Esophagus squamous epithelium (tissue), 5 donors: ENCODE measurements around the gene PRKCE. TPM values are rescaled to one million over a fixed set of nuclear protein-coding genes. Genes with fewer than 3 reads are reported as not detected.
A peak's percentile ranks its signal among the peaks of the same experiment; 100 is the strongest.

Experiments used
- DNase-seq: peaks from one replicate; lab custom pipeline; 2025; lab: John Stamatoyannopoulos, UW
- H3K27ac ChIP-seq, 4 donors: fragments of 200-600 bp; sonication (generic); one replicate each; pipeline ENCODE4 v1.5.1; 2016 to 2019; ENCODE audit warnings: mild to moderate bottlenecking in 1 of 4
- H3K27me3 ChIP-seq, 4 donors: fragments of 200-600 bp; sonication (generic); 1 replicate in 3 of 4; 2 replicates in 1 of 4; pipeline versions ENCODE4 v1.5.1 to v1.6.0; 2017 to 2021; ENCODE audit warnings: antibody characterized with exemption in 1 of 4
- H3K36me3 ChIP-seq, 3 donors: fragments of 200-600 bp; sonication (generic); one replicate each; pipeline ENCODE4 v1.5.1; 2016 to 2019
- H3K4me1 ChIP-seq, 3 donors: fragments of 200-600 bp; sonication (generic); one replicate each; pipeline ENCODE4 v1.5.1; 2017 to 2019
- H3K4me3 ChIP-seq, 4 donors: fragments of 200-600 bp; sonication (generic); 1 replicate in 3 of 4; 2 replicates in 1 of 4; pipeline ENCODE4 v1.5.1; 2016 to 2019; ENCODE audit warnings: mild to moderate bottlenecking in 2 of 4, moderate library complexity in 1 of 4
- H3K9me3 ChIP-seq, 3 donors: fragments of 200-600 bp; sonication (generic); one replicate each; pipeline ENCODE4 v1.5.1; 2016 to 2019
- POLR2A ChIP-seq, 4 donors: fragments of 450-650 bp; IDR thresholded peaks; one replicate each; pipeline ENCODE4 v1.6.1; 2017; ENCODE audit warnings: antibody characterized with exemption in 4 of 4, mild to moderate bottlenecking in 4 of 4, moderate library complexity in 3 of 4
- WGBS, 2 donors: methylation state at CpG; one replicate each; pipeline ENCODE4 v1.1.5; 2018; 5-methylcytosine and 5-hydroxymethylcytosine counted together
- intact Hi-C: fragments of 100-400 bp; cut with DNase I; formaldehyde crosslinking; loops from one replicate; pipeline ENCODE4 v1.15.0; 2022
- total RNA-seq, 4 donors: library from RNA; depleted of rRNA; stranded (reverse); fragments of >200 nt; gene quantifications; one replicate each; pipeline ENCODE4 v1.1.0, GENCODE V29; 2016
- TF ChIP-seq, protein P1 (sequence below), 6 experiments: fragments of 450-650 bp in 4 of 6; fragments of 200-600 bp in 2 of 6; sonication (generic) in 2 of 6; IDR thresholded peaks; one replicate each; pipeline ENCODE4 v1.5.1; 2016 to 2019; ENCODE audit warnings: antibody characterized with exemption in 6 of 6, mild to moderate bottlenecking in 4 of 6, moderate library complexity in 4 of 6
- donor health status: DM: yes; HTN: yes; CAD: no.

The PRKCE gene
- total RNA-seq, 4 donors from 2014 or later: 6.5 to 13.7 (median 9.9) TPM

DNA sequence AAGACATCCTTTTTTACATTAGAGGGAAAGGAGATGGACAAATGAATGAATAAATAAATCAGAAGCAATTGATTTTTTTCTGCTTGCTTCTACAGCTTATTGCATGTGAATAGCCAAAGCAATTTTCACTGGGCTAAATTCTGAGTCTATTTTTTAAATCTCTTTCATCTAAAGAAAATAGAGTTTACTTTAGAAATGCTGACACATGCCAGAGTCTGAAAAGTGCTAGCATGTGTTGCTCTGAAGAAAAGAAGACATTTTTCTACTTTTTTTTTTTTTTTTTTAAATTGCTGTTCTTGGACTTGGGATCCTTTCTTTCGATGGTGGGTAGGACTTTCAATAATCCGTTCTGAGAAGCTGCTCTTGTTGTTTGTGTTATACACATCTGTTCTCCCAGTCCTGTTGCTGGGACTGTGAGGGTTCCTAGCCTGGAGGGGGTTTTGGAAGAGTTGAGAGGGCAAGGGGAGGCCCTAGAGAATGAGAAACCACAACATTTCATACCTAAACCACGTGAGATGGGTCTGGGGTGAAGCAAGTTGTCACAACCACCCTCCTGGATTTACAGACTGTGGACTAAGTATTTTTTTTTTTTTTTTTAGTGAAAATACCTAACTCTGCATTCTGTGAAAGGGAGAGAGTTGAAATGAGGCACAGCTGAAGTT is 193.5 kb downstream of the PRKCE start:
- H3K27me3 ChIP-seq: no peaks in the 10 kb centered on the region
- 49 to 65% methylated on average over 3 of the region's 3 CpGs for WGBS, 2 donors
- H3K36me3 ChIP-seq: peaks cover 0 to 19% (median 0%) of the 10 kb centered on the region in 3 donors
- no peak for DNase-seq
- H3K27ac ChIP-seq: no peak overlapping the region
- TF ChIP-seq POLR2A (IDR thresholded peaks at IDR 0.05): no peak
- TF ChIP-seq, protein P1, sequence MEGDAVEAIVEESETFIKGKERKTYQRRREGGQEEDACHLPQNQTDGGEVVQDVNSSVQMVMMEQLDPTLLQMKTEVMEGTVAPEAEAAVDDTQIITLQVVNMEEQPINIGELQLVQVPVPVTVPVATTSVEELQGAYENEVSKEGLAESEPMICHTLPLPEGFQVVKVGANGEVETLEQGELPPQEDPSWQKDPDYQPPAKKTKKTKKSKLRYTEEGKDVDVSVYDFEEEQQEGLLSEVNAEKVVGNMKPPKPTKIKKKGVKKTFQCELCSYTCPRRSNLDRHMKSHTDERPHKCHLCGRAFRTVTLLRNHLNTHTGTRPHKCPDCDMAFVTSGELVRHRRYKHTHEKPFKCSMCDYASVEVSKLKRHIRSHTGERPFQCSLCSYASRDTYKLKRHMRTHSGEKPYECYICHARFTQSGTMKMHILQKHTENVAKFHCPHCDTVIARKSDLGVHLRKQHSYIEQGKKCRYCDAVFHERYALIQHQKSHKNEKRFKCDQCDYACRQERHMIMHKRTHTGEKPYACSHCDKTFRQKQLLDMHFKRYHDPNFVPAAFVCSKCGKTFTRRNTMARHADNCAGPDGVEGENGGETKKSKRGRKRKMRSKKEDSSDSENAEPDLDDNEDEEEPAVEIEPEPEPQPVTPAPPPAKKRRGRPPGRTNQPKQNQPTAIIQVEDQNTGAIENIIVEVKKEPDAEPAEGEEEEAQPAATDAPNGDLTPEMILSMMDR (IDR thresholded peaks at IDR 0.05): no peak
- H3K9me3 ChIP-seq: no peaks in the 10 kb centered on the region
- no peak overlapping the region for H3K4me3 ChIP-seq
- H3K4me1 ChIP-seq: peaks cover 5 to 49% (median 13%) of the 10 kb centered on the region in 3 donors
- intact Hi-C loops: no loop called here

DNA sequence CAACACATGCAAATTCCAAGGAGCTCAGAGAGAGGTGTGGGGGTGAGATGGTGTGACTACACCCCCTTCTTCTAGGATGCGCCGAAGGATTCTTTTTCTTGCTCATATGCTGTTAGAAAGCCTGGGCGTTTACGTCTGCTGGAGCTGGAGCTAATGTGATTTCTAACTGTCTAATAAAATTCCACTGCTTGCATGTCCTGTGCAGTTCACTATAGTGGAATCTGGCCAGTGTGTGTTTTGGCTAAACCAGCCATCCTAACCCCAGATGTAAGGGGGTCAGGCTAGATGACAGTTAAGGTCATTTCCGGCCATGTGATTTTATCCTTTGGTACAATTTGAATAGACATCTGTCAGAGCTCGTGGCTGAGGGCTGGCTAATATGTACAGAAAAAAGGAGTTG is 194.1 kb downstream of the PRKCE start:
- peaks cover 0 to 19% (median 0%) of the 10 kb centered on the region in 3 donors for H3K36me3 ChIP-seq
- no peak for DNase-seq
- TF ChIP-seq, protein P1 (IDR thresholded peaks at IDR 0.05): no peak
- TF ChIP-seq POLR2A (IDR thresholded peaks at IDR 0.05): no peak
- no peaks in the 10 kb centered on the region for H3K9me3 ChIP-seq
- H3K4me1 ChIP-seq: peaks cover 9 to 49% (median 14%) of the 10 kb centered on the region in 3 donors
- intact Hi-C loops: no loop called here
- H3K27ac ChIP-seq: no peak overlapping the region
- WGBS, 2 donors: 78 to 93% methylated on average over 6 of the region's 6 CpGs
- H3K4me3 ChIP-seq: no peak overlapping the region
- no peaks in the 10 kb centered on the region for H3K27me3 ChIP-seq

DNA sequence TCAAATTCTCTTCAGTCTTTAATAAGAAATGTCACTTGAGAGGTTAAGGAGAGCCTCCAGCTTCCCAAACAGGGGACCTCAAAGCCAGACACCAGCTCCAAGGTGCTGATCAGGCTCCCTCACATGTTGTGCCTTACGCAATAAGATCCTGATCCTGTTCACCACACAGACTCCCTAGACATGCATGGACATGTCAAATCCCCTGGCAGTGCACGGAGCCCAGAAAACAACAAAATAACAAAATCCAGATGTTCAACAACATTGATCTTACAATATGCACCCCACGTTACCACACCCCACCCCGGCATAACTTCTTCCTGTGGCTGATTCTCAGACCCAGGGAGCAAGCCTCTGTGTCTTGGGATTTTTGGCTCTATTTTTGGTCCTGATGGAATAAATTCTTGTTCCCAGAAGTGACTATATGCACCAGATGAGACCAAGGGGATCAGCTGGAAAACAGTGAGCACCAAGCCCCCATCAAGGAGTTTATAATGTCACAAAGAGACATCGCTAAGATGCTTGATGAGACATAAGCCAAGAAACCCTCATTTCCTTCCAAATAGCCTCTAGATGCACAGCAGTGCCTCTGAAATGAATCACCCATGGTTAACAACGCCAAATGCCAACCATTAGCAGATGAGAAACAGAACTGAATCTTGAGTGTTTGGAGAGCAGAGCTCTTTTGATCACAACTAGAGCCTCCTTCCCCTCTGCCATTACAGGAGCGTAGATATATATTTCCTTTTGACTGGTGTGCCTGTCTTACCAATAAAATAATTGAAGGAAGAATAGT is 198.2 kb downstream of the PRKCE start:
- peaks cover 13 to 48% (median 18%) of the 10 kb centered on the region in 3 donors for H3K4me1 ChIP-seq
- no peaks in the 10 kb centered on the region for H3K9me3 ChIP-seq
- H3K27ac ChIP-seq: peak overlapping the region in 1 of 4 donors; percentile 42
- WGBS, 2 donors: 38 to 48% methylated on average over 7 of the region's 7 CpGs
- TF ChIP-seq, protein P1 (IDR thresholded peaks at IDR 0.05): no peak
- TF ChIP-seq POLR2A (IDR thresholded peaks at IDR 0.05): no peak
- intact Hi-C loops: no loop called here
- peaks cover 0 to 19% (median 0%) of the 10 kb centered on the region in 3 donors for H3K36me3 ChIP-seq
- no peak for DNase-seq
- H3K27me3 ChIP-seq: no peaks in the 10 kb centered on the region
- no peak overlapping the region for H3K4me3 ChIP-seq

DNA sequence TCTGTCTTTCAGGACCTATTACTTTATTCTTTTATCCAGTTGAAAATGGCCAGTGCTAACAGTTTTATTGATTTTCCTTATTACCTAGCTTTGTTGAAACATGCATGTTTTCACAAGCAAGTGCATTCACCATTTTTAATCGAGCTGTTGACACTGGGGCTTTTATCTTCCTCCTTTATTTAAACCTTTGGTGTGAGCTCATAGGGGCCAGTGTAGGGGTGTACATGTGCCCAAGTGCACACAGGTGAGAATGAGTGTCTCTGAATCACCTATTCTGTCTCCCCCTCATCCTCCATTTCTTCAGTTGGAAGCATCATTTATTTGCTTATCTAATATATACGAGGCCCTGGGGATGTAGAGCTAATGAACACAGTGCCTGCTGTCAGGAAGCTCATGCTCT is 199.1 kb downstream of the PRKCE start:
- intact Hi-C loops: no loop called here
- Histone ChIP-seq H3K9me3 (no peaks in the 10 kb centered on the region), H3K36me3 (peaks cover 0 to 15% (median 0%) of the 10 kb centered on the region in 3 donors), H3K4me3 (no peak overlapping the region), H3K4me1 (peaks cover 13 to 43% (median 18%) of the 10 kb centered on the region in 3 donors), H3K27me3 (no peaks in the 10 kb centered on the region), H3K27ac (no peak overlapping the region)
- 51 to 61% methylated on average over 2 of the region's 2 CpGs for WGBS, 2 donors
- no peak for DNase-seq
- TF ChIP-seq POLR2A (IDR thresholded peaks at IDR 0.05): no peak
- TF ChIP-seq, protein P1 (IDR thresholded peaks at IDR 0.05): no peak

DNA sequence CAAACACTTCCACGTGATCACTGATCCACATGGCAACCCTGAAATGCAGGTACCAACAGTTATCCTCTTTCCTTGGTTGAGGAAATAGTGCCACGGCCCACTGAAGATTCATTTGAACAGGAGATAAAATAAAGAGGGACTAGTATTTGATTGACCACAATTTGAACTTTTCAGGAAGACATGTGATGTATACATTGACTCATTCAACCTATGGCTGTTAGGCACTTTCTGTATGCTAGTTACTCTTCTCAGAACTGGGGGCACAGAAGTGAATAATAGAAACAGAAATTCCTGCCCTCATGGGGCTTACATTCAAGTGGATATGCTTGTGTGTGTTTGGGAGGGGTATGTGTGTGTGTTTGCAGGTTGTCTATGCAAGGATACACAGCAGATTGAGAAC is 199.6 kb downstream of the PRKCE start:
- intact Hi-C loops: no loop called here
- H3K36me3 ChIP-seq: peaks cover 0 to 9% (median 0%) of the 10 kb centered on the region in 3 donors
- no peak for DNase-seq
- H3K27me3 ChIP-seq: no peaks in the 10 kb centered on the region
- H3K4me1 ChIP-seq: peaks cover 13 to 42% (median 18%) of the 10 kb centered on the region in 3 donors
- H3K4me3 ChIP-seq: no peak overlapping the region
- no peak for TF ChIP-seq POLR2A (IDR thresholded peaks at IDR 0.05)
- TF ChIP-seq, protein P1 (IDR thresholded peaks at IDR 0.05): no peak
- WGBS, 2 donors: 65 to 71% methylated on average over 2 of the region's 2 CpGs
- H3K27ac ChIP-seq: no peak overlapping the region
- no peaks in the 10 kb centered on the region for H3K9me3 ChIP-seq
